Sigmoid colon (tissue), 7 donors: Measurements from ENCODE around the gene BMP10. TPM values are rescaled to one million over a fixed set of nuclear protein-coding genes. Genes with fewer than 3 reads are reported as not detected.

Experiments used
- DNase-seq: peaks from one replicate; pipeline ENCODE4 v3.0.0-alpha.2; 2019
- H3K27ac ChIP-seq, 4 donors: fragments of 200-600 bp; sonication (generic); one replicate each; pipeline ENCODE4 v1.5.1; 2016 to 2019; ENCODE audit warnings: mild to moderate bottlenecking in 1 of 4
- H3K27me3 ChIP-seq, 3 donors: fragments of 200-600 bp; sonication (generic); one replicate each; pipeline ENCODE4 v1.5.1; 2019; ENCODE audit warnings: mild to moderate bottlenecking in 1 of 3
- H3K36me3 ChIP-seq, 4 donors: fragments of 200-600 bp; sonication (generic); one replicate each; pipeline ENCODE4 v1.5.1; 2016 to 2019
- H3K4me1 ChIP-seq, 4 donors: fragments of 200-600 bp; sonication (generic); one replicate each; pipeline ENCODE4 v1.5.1; 2017 to 2019
- H3K4me3 ChIP-seq, 4 donors: fragments of 200-600 bp; sonication (generic); one replicate each; pipeline ENCODE4 v1.5.1; 2017 to 2019; ENCODE audit warnings: mild to moderate bottlenecking in 2 of 4, moderate library complexity in 1 of 4
- H3K9me3 ChIP-seq, 4 donors: fragments of 200-600 bp in 3 of 4; sonication (generic) in 3 of 4; one replicate each; pipeline versions ENCODE4 v1.5.1 to v1.6.1; 2013 to 2019
- EP300 ChIP-seq, 4 donors: sonication (generic); formaldehyde crosslinking; IDR thresholded peaks; one replicate each; pipeline ENCODE4 v1.6.1; 2017; ENCODE audit warnings: antibody characterized with exemption in 4 of 4
- POLR2A ChIP-seq, 2 donors: fragments of 450-650 bp; IDR thresholded peaks; one replicate each; pipeline ENCODE4 v1.6.1; 2016; ENCODE audit warnings: antibody characterized with exemption in 2 of 2, mild to moderate bottlenecking in 2 of 2, moderate library complexity in 2 of 2
- POLR2AphosphoS5 ChIP-seq, 4 donors: sonication (generic); formaldehyde crosslinking; IDR thresholded peaks; one replicate each; pipeline ENCODE4 v1.6.1; 2017; ENCODE audit warnings: antibody characterized with exemption in 4 of 4
- WGBS, 2 donors: extraction: QIAGEN DNeasy Blood & Tissue Kit; methylation state at CpG; one replicate each; pipeline ENCODE4 v1.1.7; 2013; 5-methylcytosine and 5-hydroxymethylcytosine counted together
- intact Hi-C: fragments of 100-400 bp; cut with DNase I; formaldehyde crosslinking; loops from one replicate; pipeline ENCODE4 v1.15.1; 2023
- polyA plus RNA-seq, 3 donors: library from polyadenylated mRNA; stranded (reverse); fragments of 200-250 nt; gene quantifications; one replicate each; pipeline ENCODE4 v1.2.3, GENCODE V29; 2013
- total RNA-seq, 4 donors: library from RNA; depleted of rRNA; stranded (reverse); fragments of >200 nt; gene quantifications; one replicate each; pipeline ENCODE4 v1.1.0, GENCODE V29; 2016
- TF ChIP-seq, protein P1 (sequence below), 4 experiments: fragments of 450-650 bp in 3 of 4; fragments of 200-600 bp in 1 of 4; IDR thresholded peaks; one replicate each; pipeline ENCODE4 v1.5.1; 2016 to 2019; ENCODE audit warnings: antibody characterized with exemption in 4 of 4, mild to moderate bottlenecking in 3 of 4, moderate library complexity in 2 of 4
- donor health status: healthy with polysubstance abuse.
- donor health status: Bipolar disorder and iron deficiency.
- donor health status: healthy.

BMP10 gene
- total and polyA plus RNA-seq, 7 donors: not detected

DNA sequence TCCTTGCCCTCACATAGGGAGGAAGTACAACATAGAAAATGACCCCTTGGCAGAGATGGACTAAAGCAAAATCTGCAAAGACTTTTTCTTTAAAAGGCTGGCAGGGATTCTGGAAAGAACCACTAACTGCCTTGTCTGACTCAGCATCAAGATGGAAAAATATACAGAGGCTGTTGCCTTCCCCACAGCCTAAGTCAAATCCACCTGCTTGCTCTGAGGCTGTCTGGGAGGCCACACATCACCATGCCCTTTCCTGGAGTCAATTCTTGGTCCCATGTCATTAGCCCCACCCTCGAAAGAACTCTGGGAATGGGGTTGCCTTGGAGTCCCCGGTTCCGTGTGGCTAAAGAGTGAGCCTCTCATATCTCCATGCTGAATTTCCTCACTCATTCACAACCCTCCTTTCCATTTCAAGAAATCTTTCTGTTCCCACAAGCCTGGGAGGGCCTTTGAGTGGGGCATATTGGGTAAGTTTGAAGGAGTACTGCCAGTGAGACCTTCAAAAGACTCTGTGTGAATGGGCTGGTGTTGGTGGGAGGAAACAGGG, 39.4 kb downstream of the BMP10 start:
- no peak for DNase-seq
- intact Hi-C loops: loop anchor here (5.0 kb wide), 1 partner anchor 364 kb away; the partner anchor contains the start of genes APLF and FBXO48
- no peak overlapping the region for H3K4me3 ChIP-seq
- H3K36me3 ChIP-seq: no peaks in the 10 kb centered on the region
- H3K27ac ChIP-seq: peak overlapping the region; percentile 56 to 83 (median 78)
- no peaks in the 10 kb centered on the region for H3K9me3 ChIP-seq
- TF ChIP-seq POLR2A (IDR thresholded peaks at IDR 0.05) (no peak), EP300 (IDR thresholded peaks at IDR 0.05) (no peak), POLR2AphosphoS5 (IDR thresholded peaks at IDR 0.05) (no peak)
- TF ChIP-seq, protein P1, sequence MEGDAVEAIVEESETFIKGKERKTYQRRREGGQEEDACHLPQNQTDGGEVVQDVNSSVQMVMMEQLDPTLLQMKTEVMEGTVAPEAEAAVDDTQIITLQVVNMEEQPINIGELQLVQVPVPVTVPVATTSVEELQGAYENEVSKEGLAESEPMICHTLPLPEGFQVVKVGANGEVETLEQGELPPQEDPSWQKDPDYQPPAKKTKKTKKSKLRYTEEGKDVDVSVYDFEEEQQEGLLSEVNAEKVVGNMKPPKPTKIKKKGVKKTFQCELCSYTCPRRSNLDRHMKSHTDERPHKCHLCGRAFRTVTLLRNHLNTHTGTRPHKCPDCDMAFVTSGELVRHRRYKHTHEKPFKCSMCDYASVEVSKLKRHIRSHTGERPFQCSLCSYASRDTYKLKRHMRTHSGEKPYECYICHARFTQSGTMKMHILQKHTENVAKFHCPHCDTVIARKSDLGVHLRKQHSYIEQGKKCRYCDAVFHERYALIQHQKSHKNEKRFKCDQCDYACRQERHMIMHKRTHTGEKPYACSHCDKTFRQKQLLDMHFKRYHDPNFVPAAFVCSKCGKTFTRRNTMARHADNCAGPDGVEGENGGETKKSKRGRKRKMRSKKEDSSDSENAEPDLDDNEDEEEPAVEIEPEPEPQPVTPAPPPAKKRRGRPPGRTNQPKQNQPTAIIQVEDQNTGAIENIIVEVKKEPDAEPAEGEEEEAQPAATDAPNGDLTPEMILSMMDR (IDR thresholded peaks at IDR 0.05): no peak
- H3K27me3 ChIP-seq: no peaks in the 10 kb centered on the region
- peaks cover 0 to 37% (median 37%) of the 10 kb centered on the region in 4 donors for H3K4me1 ChIP-seq
- 84 to 85% methylated on average over 3 of the region's 3 CpGs for WGBS, 2 donors

DNA sequence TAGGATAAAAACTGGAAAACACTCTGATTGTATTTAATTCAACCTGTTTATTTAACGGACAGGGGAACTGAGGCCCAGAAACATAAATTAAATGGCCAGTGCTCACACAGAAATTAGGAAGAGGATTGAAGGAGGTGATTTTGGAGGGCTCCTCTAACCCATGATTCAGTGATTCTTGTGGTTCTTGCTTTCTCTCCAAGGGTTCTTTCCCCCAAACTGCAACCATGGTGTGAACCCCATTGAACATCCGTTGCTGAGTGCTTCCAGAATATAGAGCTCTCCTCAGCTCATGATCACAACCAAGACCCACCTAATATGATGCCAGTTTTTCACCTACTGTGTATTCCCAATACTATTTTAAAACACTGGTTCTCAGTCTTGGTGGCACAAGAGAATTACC, 41.4 kb downstream of the BMP10 start:
- intact Hi-C loops: loop anchor here (5.0 kb wide), 1 partner anchor 362 kb away; the partner anchor contains the start of genes APLF and FBXO48
- WGBS, 2 donors: 32% methylated on average over 2 of the region's 2 CpGs
- no peak for DNase-seq
- TF ChIP-seq EP300 (IDR thresholded peaks at IDR 0.05): no peak
- no peak for TF ChIP-seq POLR2A (IDR thresholded peaks at IDR 0.05)
- TF ChIP-seq POLR2AphosphoS5 (IDR thresholded peaks at IDR 0.05): no peak
- TF ChIP-seq, protein P1 (IDR thresholded peaks at IDR 0.05): no peak
- Histone ChIP-seq H3K27me3 (no peaks in the 10 kb centered on the region), H3K27ac (peak overlapping the region; percentile 59 to 83 (median 78)), H3K9me3 (no peaks in the 10 kb centered on the region), H3K36me3 (no peaks in the 10 kb centered on the region), H3K4me3 (no peak overlapping the region), H3K4me1 (peaks cover 0 to 37% (median 37%) of the 10 kb centered on the region in 4 donors)

DNA sequence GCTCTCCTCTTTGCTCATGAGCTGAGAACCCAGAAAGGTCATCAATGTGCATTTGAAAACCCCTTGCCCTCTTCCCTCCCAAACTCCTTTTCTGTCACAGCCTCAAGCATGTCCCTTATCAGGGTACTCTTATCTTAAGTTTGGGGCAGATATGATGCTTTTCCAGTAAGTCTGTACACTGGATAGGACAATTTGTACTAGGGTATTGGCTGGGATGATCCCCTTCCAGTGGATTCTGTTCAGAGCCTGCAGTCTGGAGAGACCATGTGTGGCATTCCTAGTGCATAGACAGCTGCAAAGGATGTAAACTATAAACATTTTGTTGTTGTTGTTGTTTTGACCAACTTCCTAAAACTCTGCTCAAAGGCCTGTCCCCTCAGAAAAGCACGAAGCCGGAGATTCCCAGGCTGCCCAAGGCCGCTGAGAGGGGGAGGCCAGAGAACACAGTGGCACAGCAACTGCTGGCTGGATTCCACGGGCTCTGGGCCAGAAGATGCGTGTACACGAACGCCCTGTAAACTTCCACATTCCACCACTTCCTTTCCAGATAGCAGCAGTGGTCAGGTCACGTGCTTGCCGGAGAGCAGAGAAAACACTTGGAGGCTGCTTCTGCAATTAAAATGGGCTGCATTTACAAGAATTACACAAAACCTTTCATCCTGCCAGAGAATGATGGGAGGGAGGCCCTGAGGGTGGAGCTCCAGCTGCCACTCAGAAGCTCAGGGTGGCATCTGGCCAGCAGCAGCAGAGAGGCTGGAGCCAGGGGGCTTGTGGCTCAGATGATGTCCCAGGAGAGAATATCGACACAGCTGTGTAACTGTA, 42.1 kb downstream of the BMP10 start:
- H3K4me1 ChIP-seq: peaks cover 0 to 37% (median 37%) of the 10 kb centered on the region in 4 donors
- H3K9me3 ChIP-seq: no peaks in the 10 kb centered on the region
- H3K36me3 ChIP-seq: no peaks in the 10 kb centered on the region
- no peaks in the 10 kb centered on the region for H3K27me3 ChIP-seq
- TF ChIP-seq POLR2A (IDR thresholded peaks at IDR 0.05) (no peak), POLR2AphosphoS5 (IDR thresholded peaks at IDR 0.05) (peak; percentile 16 to 86 (median 70)), EP300 (IDR thresholded peaks at IDR 0.05) (peak in 1 of 4 donors; percentile 55)
- TF ChIP-seq, protein P1 (IDR thresholded peaks at IDR 0.05): no peak
- H3K27ac ChIP-seq: peak overlapping the region; percentile 59 to 83 (median 78)
- 2 to 3% methylated on average over 10 of the region's 10 CpGs for WGBS, 2 donors
- peak; percentile 96 for DNase-seq
- intact Hi-C loops: no loop called here
- H3K4me3 ChIP-seq: peak overlapping the region in 1 of 4 donors; percentile 16

DNA sequence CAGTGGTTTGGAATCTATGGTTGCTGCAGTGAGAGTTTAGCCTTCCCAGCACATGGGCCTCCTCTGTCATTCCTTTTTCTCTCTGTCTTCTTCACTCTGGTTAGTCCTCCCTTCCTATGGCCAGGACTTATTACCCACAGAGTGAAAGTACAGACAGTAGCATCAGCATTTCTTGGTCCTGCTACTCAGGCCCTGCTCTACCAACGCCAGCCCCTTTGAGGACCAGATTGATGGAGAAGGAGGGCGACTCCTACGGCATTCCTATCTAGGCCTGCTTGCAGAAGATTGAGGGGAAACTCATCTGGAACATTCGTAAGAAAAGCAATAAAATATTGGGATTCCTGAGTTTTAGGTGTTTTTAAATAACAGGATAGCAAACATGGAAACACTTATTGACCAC, 43.5 kb downstream of the BMP10 start:
- Histone ChIP-seq H3K4me1 (peaks cover 0 to 37% (median 35%) of the 10 kb centered on the region in 4 donors), H3K27me3 (no peaks in the 10 kb centered on the region), H3K4me3 (no peak overlapping the region), H3K27ac (no peak overlapping the region), H3K9me3 (no peaks in the 10 kb centered on the region), H3K36me3 (no peaks in the 10 kb centered on the region)
- TF ChIP-seq, protein P1 (IDR thresholded peaks at IDR 0.05): no peak
- TF ChIP-seq POLR2A (IDR thresholded peaks at IDR 0.05): no peak
- no peak for TF ChIP-seq POLR2AphosphoS5 (IDR thresholded peaks at IDR 0.05)
- TF ChIP-seq EP300 (IDR thresholded peaks at IDR 0.05): no peak
- WGBS, 2 donors: 96 to 97% methylated on average over 4 of the region's 4 CpGs
- DNase-seq: no peak
- intact Hi-C loops: no loop called here
